Measurements from ENCODE around the gene MOB1A. TPM values are rescaled to one million over a fixed set of nuclear protein-coding genes. Genes with fewer than 3 reads are reported as not detected.
"Not testable (repeated sequence)": the region's sequence is repeated elsewhere in the genome, so short reads cannot be mapped to it uniquely, and the experiment has no call there.

Gene MOB1A
- total RNA-seq, 1 experiment from 2014 or later: 132 TPM

DNA sequence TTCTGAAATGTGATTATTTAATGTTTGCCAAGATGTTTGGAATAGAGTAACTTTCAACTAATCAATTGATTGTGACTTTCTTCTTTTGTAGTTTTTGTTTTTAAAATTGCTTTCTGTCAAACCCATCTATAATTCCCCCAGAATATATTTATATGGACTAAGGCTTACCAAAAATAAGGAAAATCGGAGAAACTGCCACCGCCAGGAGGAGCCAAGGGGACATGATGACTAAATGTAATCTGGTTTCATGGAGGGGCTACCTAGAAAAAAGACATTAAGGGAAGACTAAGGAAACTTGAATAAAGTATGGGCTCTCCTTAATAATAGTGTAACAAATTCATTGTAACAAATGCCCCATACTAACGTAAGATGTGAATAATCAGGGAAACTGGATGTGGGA is 50.5 kb downstream of the MOB1A start:
- no peak for DNase-seq (ENCODE audit: low read depth, low spot score)
- Histone ChIP-seq H3K36me3 (ENCODE audit: control insufficient read depth in 1 of 2, insufficient read depth in 2 of 2, low read length in 2 of 2) (no peaks in the 10 kb centered on the region), H2AFZ (ENCODE audit: low read depth, low read length, poor library complexity, severe bottlenecking) (no peak overlapping the region), H3K9ac (ENCODE audit: low read length) (no peak overlapping the region), H3K4me1 (ENCODE audit: control insufficient read depth in 1 of 2, insufficient read depth in 2 of 2, low read length in 2 of 2) (no peaks in the 10 kb centered on the region), H3K27ac (ENCODE audit: low read depth, low read length) (no peak overlapping the region), H3K9me3 (ENCODE audit: control insufficient read depth in 1 of 2, insufficient read depth in 1 of 2, low read depth in 1 of 2, low read length in 2 of 2) (no peaks in the 10 kb centered on the region), H3K4me2 (ENCODE audit: low read length) (no peak overlapping the region), H3K9me2 (ENCODE audit: insufficient read depth) (no peaks in the 10 kb centered on the region), H3K79me2 (ENCODE audit: insufficient read depth, low read length) (no peaks in the 10 kb centered on the region), H4K20me1 (ENCODE audit: insufficient read depth) (no peaks in the 10 kb centered on the region), H3K27me3 (ENCODE audit: insufficient read depth, low read length) (no peaks in the 10 kb centered on the region), H3K4me3 (replicated peaks in 1 of 2; ENCODE audit: low read depth in 1 of 2, low read length in 2 of 2) (no peak overlapping the region)
- ATAC-seq: no peak
- intact Hi-C loops (cut with micrococcal nuclease): no loop called here
- ChIA-PET RAD21 (ENCODE audit: low non-redundant PET in 1 of 2, low total read pairs in 2 of 2, uncharacterized antibody in 2 of 2, unreplicated experiment in 2 of 2) (no interaction called here), POLR2A (no interaction called here), CTCF (no interaction called here)
- no TSS peak for BruUV-seq (replicated peaks)
- TF ChIP-seq TCF7L2 (IDR thresholded peaks at IDR 0.05; ENCODE audit: borderline replicate concordance, extremely low read depth, insufficient read depth, insufficient read length) (no peak), SP1 (IDR thresholded peaks at IDR 0.05; ENCODE audit: low read depth) (no peak)
- TF ChIP-seq, protein P1, sequence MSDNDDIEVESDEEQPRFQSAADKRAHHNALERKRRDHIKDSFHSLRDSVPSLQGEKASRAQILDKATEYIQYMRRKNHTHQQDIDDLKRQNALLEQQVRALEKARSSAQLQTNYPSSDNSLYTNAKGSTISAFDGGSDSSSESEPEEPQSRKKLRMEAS (IDR thresholded peaks at IDR 0.05): no peak

DNA sequence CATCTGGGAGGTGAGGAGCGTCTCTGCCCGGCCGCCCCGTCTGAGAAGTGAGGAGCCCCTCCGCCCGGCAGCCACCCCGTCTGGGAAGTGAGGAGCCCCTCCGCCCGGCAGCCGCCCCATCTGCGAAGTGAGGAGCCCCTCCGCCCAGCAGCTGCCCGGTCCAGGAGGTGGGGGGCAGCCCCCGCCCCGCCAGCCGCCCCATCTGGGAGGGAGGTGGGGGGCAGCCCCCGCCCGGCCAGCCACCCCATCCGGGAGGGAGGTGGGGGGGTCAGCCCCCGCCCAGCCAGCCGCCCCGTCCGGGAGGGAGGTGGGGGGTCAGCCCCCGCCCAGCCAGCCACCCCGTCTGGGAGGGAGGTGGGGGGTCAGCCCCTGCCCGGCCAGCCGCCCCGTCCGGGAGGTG is 54.7 kb downstream of the MOB1A start:
- H3K27ac ChIP-seq (ENCODE audit: low read depth, low read length); H3K4me1 ChIP-seq (ENCODE audit: control insufficient read depth in 1 of 2, insufficient read depth in 2 of 2, low read length in 2 of 2); H3K36me3 ChIP-seq (ENCODE audit: control insufficient read depth in 1 of 2, insufficient read depth in 2 of 2, low read length in 2 of 2); H3K9me2 ChIP-seq (ENCODE audit: insufficient read depth); H4K20me1 ChIP-seq (ENCODE audit: insufficient read depth); H3K79me2 ChIP-seq (ENCODE audit: insufficient read depth, low read length); H3K4me3 ChIP-seq (replicated peaks in 1 of 2; ENCODE audit: low read depth in 1 of 2, low read length in 2 of 2); DNase-seq (ENCODE audit: low read depth, low spot score); intact Hi-C loops (cut with micrococcal nuclease); H3K9ac ChIP-seq (ENCODE audit: low read length); BruUV-seq (replicated peaks); H2AFZ ChIP-seq (ENCODE audit: low read depth, low read length, poor library complexity, severe bottlenecking); RAD21 ChIA-PET (ENCODE audit: low non-redundant PET in 1 of 2, low total read pairs in 2 of 2, uncharacterized antibody in 2 of 2, unreplicated experiment in 2 of 2); H3K27me3 ChIP-seq (ENCODE audit: insufficient read depth, low read length); ATAC-seq; H3K9me3 ChIP-seq (ENCODE audit: control insufficient read depth in 1 of 2, insufficient read depth in 1 of 2, low read depth in 1 of 2, low read length in 2 of 2); CTCF ChIA-PET; POLR2A ChIA-PET; H3K4me2 ChIP-seq (ENCODE audit: low read length): not testable (repeated sequence)

DNA sequence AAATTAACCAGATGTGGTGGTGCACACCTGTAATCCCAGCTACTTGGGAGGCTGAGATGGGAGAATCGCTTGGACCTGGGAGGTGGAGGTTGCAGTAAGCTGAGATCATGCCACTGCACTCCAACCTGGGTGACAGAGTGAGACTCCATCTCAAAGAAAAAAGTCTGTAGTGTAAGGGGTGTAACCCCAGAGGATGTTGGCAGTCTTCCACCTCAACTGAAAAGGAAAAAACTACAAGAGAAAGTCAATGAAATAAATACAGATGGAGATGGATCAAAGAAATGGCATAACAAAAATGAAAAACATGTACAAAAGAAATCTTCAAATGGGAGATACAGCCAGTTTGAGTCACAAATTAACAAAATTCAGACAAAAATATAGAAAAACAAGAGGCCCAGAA is 56.8 kb downstream of the MOB1A start:
- ATAC-seq; H3K9ac ChIP-seq (ENCODE audit: low read length); POLR2A ChIA-PET; DNase-seq (ENCODE audit: low read depth, low spot score); H3K79me2 ChIP-seq (ENCODE audit: insufficient read depth, low read length); H3K27ac ChIP-seq (ENCODE audit: low read depth, low read length); H2AFZ ChIP-seq (ENCODE audit: low read depth, low read length, poor library complexity, severe bottlenecking); H4K20me1 ChIP-seq (ENCODE audit: insufficient read depth); H3K4me2 ChIP-seq (ENCODE audit: low read length); H3K4me3 ChIP-seq (replicated peaks in 1 of 2; ENCODE audit: low read depth in 1 of 2, low read length in 2 of 2); BruUV-seq (replicated peaks); H3K4me1 ChIP-seq (ENCODE audit: control insufficient read depth in 1 of 2, insufficient read depth in 2 of 2, low read length in 2 of 2); H3K36me3 ChIP-seq (ENCODE audit: control insufficient read depth in 1 of 2, insufficient read depth in 2 of 2, low read length in 2 of 2); H3K27me3 ChIP-seq (ENCODE audit: insufficient read depth, low read length); intact Hi-C loops (cut with micrococcal nuclease); RAD21 ChIA-PET (ENCODE audit: low non-redundant PET in 1 of 2, low total read pairs in 2 of 2, uncharacterized antibody in 2 of 2, unreplicated experiment in 2 of 2); H3K9me3 ChIP-seq (ENCODE audit: control insufficient read depth in 1 of 2, insufficient read depth in 1 of 2, low read depth in 1 of 2, low read length in 2 of 2); CTCF ChIA-PET; H3K9me2 ChIP-seq (ENCODE audit: insufficient read depth): not testable (repeated sequence)
